SU-DHL-6 (cell line): ENCODE data around the gene DUSP9.

Experiments used
- H2AFZ ChIP-seq: fragments of 200-600 bp; sonication (generic); 2 replicates; pipeline ENCODE4 v1.6.1; 2014; ENCODE audit warnings: low read depth, mild to moderate bottlenecking, moderate library complexity, mixed read lengths, antibody characterized with exemption, low read length; ENCODE audit not compliant: severe bottlenecking
- H3F3A ChIP-seq: fragments of 200-600 bp; shearing (Covaris generic); 2 replicates; pipeline ENCODE4 v1.6.0; 2016; ENCODE audit warnings: antibody characterized with exemption, mild to moderate bottlenecking; ENCODE audit not compliant: insufficient read depth
- H3K27ac ChIP-seq: fragments of 200-600 bp; sonication (generic); 2 replicates; pipeline ENCODE4 v1.5.1; 2016; ENCODE audit warnings: low read depth, mild to moderate bottlenecking, low read length, moderate library complexity, mixed read lengths
- H3K27me3 ChIP-seq: fragments of 200-600 bp; sonication (generic), shearing (Covaris generic); 2 replicates; pipeline ENCODE4 v1.6.0; 2014; ENCODE audit warnings: mild to moderate bottlenecking, low read length
- H3K36me3 ChIP-seq: fragments of 200-600 bp; sonication (generic); 2 replicates; pipeline ENCODE4 v1.6.1; 2014; ENCODE audit warnings: mild to moderate bottlenecking, low read length, mixed read lengths
- H3K4me2 ChIP-seq: fragments of 300-600, 200-600 bp; shearing (Covaris generic), sonication (generic); 2 replicates; pipeline ENCODE4 v1.6.0; 2014; ENCODE audit warnings: low read length, low read depth, mild to moderate bottlenecking; ENCODE audit not compliant: poor library complexity, severe bottlenecking
- H3K4me3 ChIP-seq: fragments of 200-600 bp; sonication (generic); 2 replicates; pipeline ENCODE4 v1.5.1; 2014; ENCODE audit warnings: antibody characterized with exemption, low read length, mild to moderate bottlenecking, mixed read lengths; ENCODE audit not compliant: insufficient read depth, poor library complexity, severe bottlenecking
- H3K79me2 ChIP-seq: fragments of 200-600 bp; sonication (generic); 2 replicates; pipeline ENCODE4 v1.6.1; 2014; ENCODE audit warnings: mild to moderate bottlenecking, low read length, moderate library complexity; ENCODE audit not compliant: insufficient read depth
- H3K9ac ChIP-seq: fragments of 200-600 bp; sonication (generic); 2 replicates; pipeline ENCODE4 v1.7.0; 2014; ENCODE audit warnings: mild to moderate bottlenecking, low read length
- H3K9me2 ChIP-seq: fragments of 200-600 bp; sonication (generic); replicated peaks from 2 replicates; pipeline ENCODE4 v1.6.1; 2014; ENCODE audit warnings: low read length; ENCODE audit not compliant: insufficient read depth
- H3K9me3 ChIP-seq: fragments of 200-600 bp; sonication (generic); 2 replicates; pipeline ENCODE4 v1.6.1; 2014; ENCODE audit warnings: low read length, mixed read lengths; ENCODE audit not compliant: insufficient read depth
- H4K20me1 ChIP-seq: fragments of 200-600 bp; sonication (generic); 2 replicates; pipeline ENCODE4 v1.6.1; 2014; ENCODE audit warnings: low read depth, mild to moderate bottlenecking, antibody characterized with exemption, low read length, moderate library complexity, mixed read lengths
- EZH2phosphoT487 ChIP-seq: fragments of 200-600 bp; sonication (generic), shearing (Covaris generic); conservative IDR thresholded peaks from 2 replicates; pipeline ENCODE4 v1.6.1; 2018; ENCODE audit warnings: mild to moderate bottlenecking, antibody characterized with exemption, low read length, moderate library complexity, mixed read lengths
- TF ChIP-seq, protein P1 (sequence below): fragments of 200-600 bp; sonication (generic); IDR thresholded peaks from one replicate; pipeline ENCODE4 v1.5.1; 2017; ENCODE audit warnings: antibody characterized with exemption, mild to moderate bottlenecking, low read length, moderate library complexity; ENCODE audit not compliant: insufficient read depth, poor library complexity, severe bottlenecking

DUSP9 gene

GRCh38 chrX:153649178-153649914 lies 2.3 kb downstream of the DUSP9 start:
- H3K9me3 ChIP-seq, result 0 out of 2 replicates have a peak, but pooled peaks cover 3% of the 10 kb centered on the region
- no peaks in the 10 kb centered on the region for H3K36me3 ChIP-seq
- no peak overlapping the region for H3K4me3 ChIP-seq
- H3K9ac ChIP-seq, result no peak overlapping the region
- no peak for TF ChIP-seq EZH2phosphoT487
- TF ChIP-seq, protein P1, sequence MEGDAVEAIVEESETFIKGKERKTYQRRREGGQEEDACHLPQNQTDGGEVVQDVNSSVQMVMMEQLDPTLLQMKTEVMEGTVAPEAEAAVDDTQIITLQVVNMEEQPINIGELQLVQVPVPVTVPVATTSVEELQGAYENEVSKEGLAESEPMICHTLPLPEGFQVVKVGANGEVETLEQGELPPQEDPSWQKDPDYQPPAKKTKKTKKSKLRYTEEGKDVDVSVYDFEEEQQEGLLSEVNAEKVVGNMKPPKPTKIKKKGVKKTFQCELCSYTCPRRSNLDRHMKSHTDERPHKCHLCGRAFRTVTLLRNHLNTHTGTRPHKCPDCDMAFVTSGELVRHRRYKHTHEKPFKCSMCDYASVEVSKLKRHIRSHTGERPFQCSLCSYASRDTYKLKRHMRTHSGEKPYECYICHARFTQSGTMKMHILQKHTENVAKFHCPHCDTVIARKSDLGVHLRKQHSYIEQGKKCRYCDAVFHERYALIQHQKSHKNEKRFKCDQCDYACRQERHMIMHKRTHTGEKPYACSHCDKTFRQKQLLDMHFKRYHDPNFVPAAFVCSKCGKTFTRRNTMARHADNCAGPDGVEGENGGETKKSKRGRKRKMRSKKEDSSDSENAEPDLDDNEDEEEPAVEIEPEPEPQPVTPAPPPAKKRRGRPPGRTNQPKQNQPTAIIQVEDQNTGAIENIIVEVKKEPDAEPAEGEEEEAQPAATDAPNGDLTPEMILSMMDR, result peak; percentile 33
- H3K4me2 ChIP-seq, result no peak overlapping the region
- H3F3A ChIP-seq, result no peaks in the 10 kb centered on the region
- H3K27me3 ChIP-seq, result no peaks in the 10 kb centered on the region
- H3K79me2 ChIP-seq, result no peaks in the 10 kb centered on the region
- H4K20me1 ChIP-seq, result no peaks in the 10 kb centered on the region
- H2AFZ ChIP-seq, result no peak overlapping the region
- no peak overlapping the region for H3K27ac ChIP-seq
- H3K9me2 ChIP-seq, result no peaks in the 10 kb centered on the region

DNA sequence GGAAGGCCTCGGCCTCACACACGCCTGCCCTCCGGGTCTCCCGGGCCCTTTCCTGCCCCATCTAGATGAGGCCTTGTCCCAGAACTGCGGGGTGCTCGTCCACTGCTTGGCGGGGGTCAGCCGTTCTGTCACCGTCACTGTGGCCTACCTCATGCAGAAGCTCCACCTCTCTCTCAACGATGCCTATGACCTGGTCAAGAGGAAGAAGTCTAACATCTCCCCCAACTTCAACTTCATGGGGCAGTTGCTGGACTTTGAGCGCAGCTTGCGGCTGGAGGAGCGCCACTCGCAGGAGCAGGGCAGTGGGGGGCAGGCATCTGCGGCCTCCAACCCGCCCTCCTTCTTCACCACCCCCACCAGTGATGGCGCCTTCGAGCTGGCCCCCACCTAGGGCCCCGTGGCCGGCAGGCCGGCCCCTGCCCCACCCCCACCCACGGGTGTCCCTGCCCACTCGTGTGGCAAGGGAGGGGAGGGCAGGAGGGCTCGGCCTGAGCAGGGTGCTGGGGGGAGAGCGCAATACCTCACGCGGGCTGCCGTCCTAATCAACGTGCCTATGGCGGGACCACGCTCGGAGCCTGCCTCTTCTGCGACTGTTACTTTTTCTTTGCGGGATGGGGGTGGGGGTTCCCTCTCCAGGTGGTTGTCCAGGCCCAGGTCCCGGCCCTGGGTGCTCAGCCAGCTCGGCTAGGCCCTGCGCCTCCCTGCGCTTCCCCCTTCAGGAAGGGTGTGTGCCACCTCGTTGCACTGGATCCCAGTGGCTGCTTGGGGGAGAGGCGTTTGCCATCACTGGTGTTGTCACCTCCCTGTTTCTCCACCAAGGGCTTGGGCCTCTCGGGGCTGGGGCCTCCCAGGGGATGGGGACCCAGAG lies 3.1 kb downstream of the DUSP9 start:
- no peak overlapping the region for H3K4me2 ChIP-seq
- H3K36me3 ChIP-seq, result no peaks in the 10 kb centered on the region
- TF ChIP-seq, protein P1, result no peak
- no peak for TF ChIP-seq EZH2phosphoT487
- H3K9me3 ChIP-seq, result 0 out of 2 replicates have a peak, but pooled peaks cover 3% of the 10 kb centered on the region
- no peak overlapping the region for H3K27ac ChIP-seq
- no peaks in the 10 kb centered on the region for H4K20me1 ChIP-seq
- no peak overlapping the region for H3K4me3 ChIP-seq
- no peak overlapping the region for H3K9ac ChIP-seq
- no peaks in the 10 kb centered on the region for H3F3A ChIP-seq
- H2AFZ ChIP-seq, result no peak overlapping the region
- H3K9me2 ChIP-seq, result no peaks in the 10 kb centered on the region
- no peaks in the 10 kb centered on the region for H3K27me3 ChIP-seq
- H3K79me2 ChIP-seq, result no peaks in the 10 kb centered on the region

DNA sequence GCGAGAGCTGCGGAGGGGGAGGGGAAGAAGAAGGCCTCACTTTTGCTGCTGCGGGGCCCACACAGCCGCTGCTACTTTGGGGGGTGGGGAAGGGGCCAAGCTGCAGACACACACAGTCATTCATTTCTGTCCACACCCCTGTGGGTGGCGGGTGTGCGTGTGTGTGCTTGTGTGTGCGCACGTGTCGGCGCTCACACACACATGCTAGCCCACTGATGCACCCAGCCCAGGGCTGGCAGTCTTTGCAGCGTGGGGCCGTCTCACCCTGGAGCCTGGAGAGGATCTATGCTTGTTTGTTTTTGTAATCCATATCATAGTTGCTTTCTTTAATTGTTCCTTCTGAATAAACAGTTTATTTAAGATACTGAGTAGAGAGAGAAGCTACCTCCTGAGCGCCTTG lies 4.0 kb downstream of the DUSP9 start:
- no peaks in the 10 kb centered on the region for H4K20me1 ChIP-seq
- no peak overlapping the region for H3K4me3 ChIP-seq
- H3K9me2 ChIP-seq, result no peaks in the 10 kb centered on the region
- H3K79me2 ChIP-seq, result no peaks in the 10 kb centered on the region
- no peak for TF ChIP-seq EZH2phosphoT487
- TF ChIP-seq, protein P1, result no peak
- H3K9ac ChIP-seq, result no peak overlapping the region
- no peaks in the 10 kb centered on the region for H3K36me3 ChIP-seq
- no peak overlapping the region for H3K4me2 ChIP-seq
- H3K27ac ChIP-seq, result no peak overlapping the region
- no peak overlapping the region for H2AFZ ChIP-seq
- no peaks in the 10 kb centered on the region for H3K27me3 ChIP-seq
- no peaks in the 10 kb centered on the region for H3F3A ChIP-seq
- 0 out of 2 replicates have a peak, but pooled peaks cover 3% of the 10 kb centered on the region for H3K9me3 ChIP-seq
